Caco-2 (cell line): ENCODE measurements around the gene C1QTNF5. TPM values are rescaled to one million over a fixed set of nuclear protein-coding genes. Genes with fewer than 3 reads are reported as not detected.
A peak's percentile ranks its signal among the peaks of the same experiment; 100 is the strongest.

Experiments used
- BruUV-seq: library from RNA; stranded (reverse); fragments of 400-500 nt; replicated peaks from 2 replicates; lab custom pipeline; 2021; lab: Mats Ljungman, UMichigan
- CTCF ChIA-PET: fragments of 300-600 bp; sonication (Branson Sonifier 250); formaldehyde crosslinking; loops from one replicate; lab custom pipeline; 2022; ENCODE audit warnings: antibody characterized with exemption; lab: Charles Lee
- POLR2A ChIA-PET: fragments of 300-600 bp; sonication (Branson Sonifier 250); formaldehyde crosslinking; loops from one replicate; lab custom pipeline; 2022; ENCODE audit warnings: antibody characterized with exemption; lab: Charles Lee
- DNase-seq, 2 experiments: peaks; one replicate each; pipeline versions ENCODE4 v3.0.0 to v3.0.0-alpha.2; 2020 to 2022
- H3K27me3 ChIP-seq: replicated peaks from 2 replicates; pipeline ENCODE4 v1.6.0; 2011; ENCODE audit warnings: low read length; ENCODE audit not compliant: control insufficient read depth, insufficient read depth
- H3K36me3 ChIP-seq: 2 replicates; pipeline ENCODE4 v1.5.1; 2011; ENCODE audit warnings: low read length; ENCODE audit not compliant: control insufficient read depth, insufficient read depth
- H3K4me1 ChIP-seq: fragments of 250-450 bp; sonication (Bioruptor Pico); 2 replicates; pipeline ENCODE4 v1.5.1; 2020; ENCODE audit warnings: mild to moderate bottlenecking
- H3K4me3 ChIP-seq: 2 replicates; pipeline ENCODE4 v1.5.1; 2011; ENCODE audit warnings: low read depth, mild to moderate bottlenecking, control low read depth, low read length
- H3K9me3 ChIP-seq: fragments of 250-450 bp; sonication (Bioruptor Pico); 2 replicates; pipeline ENCODE4 v1.5.1; 2020; ENCODE audit warnings: mild to moderate bottlenecking, moderate library complexity
- H3K27ac Mint-ChIP-seq: one replicate; pipeline ENCODE4 v1.8.0; 2022; ENCODE audit warnings: mixed read lengths; ENCODE audit not compliant: unreplicated experiment
- H3K27me3 Mint-ChIP-seq: one replicate; pipeline ENCODE4 v1.8.0; 2022; ENCODE audit warnings: mixed read lengths; ENCODE audit not compliant: insufficient read depth, unreplicated experiment
- H3K36me3 Mint-ChIP-seq: one replicate; pipeline ENCODE4 v1.8.0; 2022; ENCODE audit warnings: mild to moderate bottlenecking, mixed read lengths; ENCODE audit not compliant: insufficient read depth, unreplicated experiment
- H3K4me1 Mint-ChIP-seq: one replicate; pipeline ENCODE4 v1.8.0; 2022; ENCODE audit warnings: low read depth, mixed read lengths; ENCODE audit not compliant: unreplicated experiment
- H3K4me3 Mint-ChIP-seq: one replicate; pipeline ENCODE4 v1.8.0; 2022; ENCODE audit warnings: mild to moderate bottlenecking, moderate library complexity, mixed read lengths; ENCODE audit not compliant: unreplicated experiment
- H3K9me3 Mint-ChIP-seq: one replicate; pipeline ENCODE4 v1.8.0; 2022; ENCODE audit warnings: mixed read lengths; ENCODE audit not compliant: unreplicated experiment
- CTCF ChIP-seq, 2 experiments: fragments of 200-600 bp in 1 of 2; IDR thresholded peaks; 1 replicate in 1 of 2; 2 replicates in 1 of 2; pipeline versions ENCODE4 v1.5.1 to v1.8.0; 2011 to 2022; ENCODE audit warnings: antibody characterized with exemption in 1 of 2, control low read depth in 1 of 2, inconsistent platforms in 1 of 2, low read depth in 1 of 2, low read length in 1 of 2, mild to moderate bottlenecking in 1 of 2, moderate library complexity in 1 of 2; ENCODE audit not compliant: insufficient read depth in 1 of 2, severe bottlenecking in 1 of 2, unreplicated experiment in 1 of 2
- intact Hi-C: fragments of 100-400 bp; cut with micrococcal nuclease; formaldehyde crosslinking; loops from one replicate; pipeline ENCODE4 v1.10.0; 2022; ENCODE audit not compliant: unreplicated experiment
- total RNA-seq: library from RNA; stranded (reverse); gene quantifications from 2 replicates; pipeline ENCODE4 v1.2.3, GENCODE V29; 2022

Gene C1QTNF5
- total RNA-seq, 1 experiment from 2014 or later, result 1.2 TPM

GRCh38 chr11:119378851-119379465, 38.3 kb upstream of the C1QTNF5 start:
- ChIA-PET CTCF (interaction anchor here (0.6 to 4.7 kb wide), 5 partner anchors 10 to 56 kb away, joined by 3 to 66 read pairs (median 5); partner anchors contain the start of genes C1QTNF5 and RNF26), POLR2A (interaction anchor here (0.6 kb wide), 1 partner anchor 38 kb away, joined by 13 read pairs; the partner anchor contains the start of gene C1QTNF5)
- Histone ChIP-seq H3K36me3 (no peaks in the 10 kb centered on the region), H3K27me3 (no peaks in the 10 kb centered on the region; the same call in 1 of the 2 replicates), H3K4me1 (peaks cover 15% of the 10 kb centered on the region), H3K9me3 (no peaks in the 10 kb centered on the region), H3K4me3 (no peak overlapping the region)
- no peaks in the 10 kb centered on the region for H3K36me3 Mint-ChIP-seq
- H3K4me3 Mint-ChIP-seq, result no peak overlapping the region
- no peak for TF ChIP-seq CTCF (IDR thresholded peaks at IDR 0.05; ENCODE audit: insufficient read depth in 1 of 2, low read depth in 1 of 2, low read length in 1 of 2, severe bottlenecking in 1 of 2, unreplicated experiment in 1 of 2)
- no peak for DNase-seq
- no TSS peak for BruUV-seq
- H3K4me1 Mint-ChIP-seq, result peaks cover 14% of the 10 kb centered on the region
- H3K9me3 Mint-ChIP-seq, result no peaks in the 10 kb centered on the region
- H3K27me3 Mint-ChIP-seq, result peaks cover 3% of the 10 kb centered on the region
- intact Hi-C loops, result no loop called here
- peak overlapping the region; percentile 8 for H3K27ac Mint-ChIP-seq

- ChIA-PET POLR2A (interaction anchor here (0.6 kb wide), 1 partner anchor 38 kb away, joined by 13 read pairs; the partner anchor contains the start of gene C1QTNF5), CTCF (interaction anchor here (0.6 to 11.8 kb wide), 5 partner anchors 9 to 56 kb away, joined by 3 to 220 read pairs (median 6); partner anchors contain the start of genes C1QTNF5 and RNF26)
- Histone ChIP-seq H3K4me1 (peaks cover 17% of the 10 kb centered on the region), H3K9me3 (no peaks in the 10 kb centered on the region), H3K36me3 (no peaks in the 10 kb centered on the region), H3K4me3 (no peak overlapping the region), H3K27me3 (no peaks in the 10 kb centered on the region; the same call in 1 of the 2 replicates)
- intact Hi-C loops, result no loop called here
- Mint-ChIP-seq H3K27me3 (peaks cover 3% of the 10 kb centered on the region), H3K9me3 (no peaks in the 10 kb centered on the region), H3K4me3 (no peak overlapping the region), H3K4me1 (peaks cover 14% of the 10 kb centered on the region), H3K27ac (peak overlapping the region; percentile 8), H3K36me3 (no peaks in the 10 kb centered on the region)
- no peak for TF ChIP-seq CTCF (IDR thresholded peaks at IDR 0.05; ENCODE audit: insufficient read depth in 1 of 2, low read depth in 1 of 2, low read length in 1 of 2, severe bottlenecking in 1 of 2, unreplicated experiment in 1 of 2)
- no peak for DNase-seq
- BruUV-seq, result no TSS peak
Measured at GRCh38 chr11:119377961-119378667, 37.4 kb upstream of the C1QTNF5 start.

- no peaks in the 10 kb centered on the region for H3K36me3 Mint-ChIP-seq
- H3K9me3 ChIP-seq, result no peaks in the 10 kb centered on the region
- BruUV-seq, result no TSS peak
- peaks cover 17% of the 10 kb centered on the region for H3K4me1 ChIP-seq
- peaks cover 3% of the 10 kb centered on the region for H3K27me3 Mint-ChIP-seq
- no peaks in the 10 kb centered on the region for H3K36me3 ChIP-seq
- no peak overlapping the region for H3K4me3 ChIP-seq
- TF ChIP-seq CTCF (IDR thresholded peaks at IDR 0.05; ENCODE audit: insufficient read depth in 1 of 2, low read depth in 1 of 2, low read length in 1 of 2, severe bottlenecking in 1 of 2, unreplicated experiment in 1 of 2), result no peak
- no peaks in the 10 kb centered on the region for H3K9me3 Mint-ChIP-seq
- DNase-seq, result no peak
- H3K4me1 Mint-ChIP-seq, result peaks cover 14% of the 10 kb centered on the region
- no peak overlapping the region for H3K4me3 Mint-ChIP-seq
- H3K27me3 ChIP-seq, result no peaks in the 10 kb centered on the region
- intact Hi-C loops, result no loop called here
- no peak overlapping the region for H3K27ac Mint-ChIP-seq
- POLR2A ChIA-PET, result no interaction called here
- CTCF ChIA-PET, result interaction anchor here (1.0 to 11.8 kb wide), 3 partner anchors 9 to 98 kb away, joined by 3 to 220 read pairs (median 6); partner anchors contain the start of gene C1QTNF5
Measured at GRCh38 chr11:119377112-119377901, 36.6 kb upstream of the C1QTNF5 start.
